HEK293 (cell line): ENCODE results near the gene PPM1N.

ENCODE experiments used
- BCL11B ChIP-seq: fragments of 450-650 bp; formaldehyde crosslinking; IDR thresholded peaks from 2 replicates; pipeline ENCODE4 v1.5.1; 2016; ENCODE audit warnings: low read depth, missing biosample characterization, missing genetic modification characterization
- GLIS1 ChIP-seq: fragments of 450-650 bp; formaldehyde crosslinking; IDR thresholded peaks from 2 replicates; pipeline ENCODE4 v1.5.1; 2016; ENCODE audit warnings: missing biosample characterization, missing genetic modification characterization
- HOXA7 ChIP-seq: sonication (generic); formaldehyde crosslinking; IDR thresholded peaks from 2 replicates; pipeline ENCODE4 v1.8.1; 2022; ENCODE audit warnings: missing genetic modification reagents, borderline replicate concordance
- OVOL3 ChIP-seq: fragments of 450-650 bp; formaldehyde crosslinking; IDR thresholded peaks from 2 replicates; pipeline ENCODE4 v1.5.1; 2016; ENCODE audit warnings: missing biosample characterization, missing genetic modification characterization
- SP7 ChIP-seq: fragments of 450-650 bp; formaldehyde crosslinking; IDR thresholded peaks from 2 replicates; pipeline ENCODE4 v1.5.1; 2016; ENCODE audit warnings: missing biosample characterization, missing genetic modification characterization
- TRIM28 ChIP-seq: IDR thresholded peaks from 2 replicates; pipeline ENCODE4 v1.6.1; 2011; ENCODE audit warnings: low read length, control low read depth, borderline replicate concordance
- YY2 ChIP-seq: fragments of 450-650 bp; formaldehyde crosslinking; IDR thresholded peaks from 2 replicates; pipeline ENCODE4 v1.5.1; 2016; ENCODE audit warnings: missing biosample characterization, missing genetic modification characterization
- ZNF114 ChIP-seq: fragments of 450-650 bp; formaldehyde crosslinking; IDR thresholded peaks from 2 replicates; pipeline ENCODE4 v1.5.0; 2017; ENCODE audit warnings: missing biosample characterization, missing genetic modification characterization
- ZNF132 ChIP-seq: fragments of 450-650 bp; formaldehyde crosslinking; IDR thresholded peaks from 2 replicates; pipeline ENCODE4 v1.5.1; 2017; ENCODE audit warnings: missing biosample characterization, missing genetic modification characterization, borderline replicate concordance
- ZNF140 ChIP-seq: fragments of 450-650 bp; formaldehyde crosslinking; IDR thresholded peaks from 2 replicates; pipeline ENCODE4 v1.5.1; 2016; ENCODE audit warnings: missing biosample characterization, missing genetic modification characterization
- ZNF175 ChIP-seq: fragments of 450-650 bp; formaldehyde crosslinking; IDR thresholded peaks from 2 replicates; pipeline ENCODE4 v1.5.1; 2016; ENCODE audit warnings: missing biosample characterization, missing genetic modification characterization
- ZNF211 ChIP-seq: fragments of 450-650 bp; formaldehyde crosslinking; IDR thresholded peaks from 2 replicates; pipeline ENCODE4 v1.5.1; 2016; ENCODE audit warnings: low read depth, missing biosample characterization, missing genetic modification characterization
- ZNF335 ChIP-seq: fragments of 450-650 bp; formaldehyde crosslinking; conservative IDR thresholded peaks from 2 replicates; pipeline ENCODE4 v1.5.1; 2016; ENCODE audit warnings: missing biosample characterization, missing genetic modification characterization
- ZNF341 ChIP-seq: fragments of 450-650 bp; formaldehyde crosslinking; IDR thresholded peaks from 2 replicates; pipeline ENCODE4; 2016; ENCODE audit warnings: low read depth, missing biosample characterization, missing genetic modification characterization
- ZNF366 ChIP-seq: fragments of 450-650 bp; formaldehyde crosslinking; conservative IDR thresholded peaks from 2 replicates; pipeline ENCODE4 v1.5.1; 2016; ENCODE audit warnings: missing biosample characterization, missing genetic modification characterization
- ZNF404 ChIP-seq: fragments of 450-650 bp; formaldehyde crosslinking; IDR thresholded peaks from 2 replicates; pipeline ENCODE4 v1.5.1; 2017; ENCODE audit warnings: missing biosample characterization, missing genetic modification characterization
- ZNF48 ChIP-seq: fragments of 450-650 bp; formaldehyde crosslinking; IDR thresholded peaks from 2 replicates; pipeline ENCODE4 v1.5.1; 2016; ENCODE audit warnings: missing biosample characterization, missing genetic modification characterization
- ZNF529 ChIP-seq: fragments of 450-650 bp; formaldehyde crosslinking; IDR thresholded peaks from 2 replicates; pipeline ENCODE4 v1.5.1; 2017; ENCODE audit warnings: missing genetic modification characterization, missing biosample characterization; ENCODE audit not compliant: insufficient replicate concordance
- ZNF544 ChIP-seq: fragments of 450-650 bp; formaldehyde crosslinking; IDR thresholded peaks from 2 replicates; pipeline ENCODE4 v1.5.0; 2017; ENCODE audit warnings: missing biosample characterization, missing genetic modification characterization
- ZNF600 ChIP-seq: fragments of 450-650 bp; formaldehyde crosslinking; IDR thresholded peaks from 2 replicates; pipeline ENCODE4 v1.5.1; 2016; ENCODE audit warnings: missing biosample characterization, missing genetic modification characterization
- ZNF621 ChIP-seq: fragments of 450-650 bp; formaldehyde crosslinking; IDR thresholded peaks from 2 replicates; pipeline ENCODE4 v1.5.1; 2017; ENCODE audit warnings: missing biosample characterization, missing genetic modification characterization
- ZNF658 ChIP-seq: fragments of 450-650 bp; formaldehyde crosslinking; IDR thresholded peaks from 2 replicates; pipeline ENCODE4; 2016; ENCODE audit warnings: missing biosample characterization, missing genetic modification characterization
- ZNF776 ChIP-seq: fragments of 450-650 bp; formaldehyde crosslinking; IDR thresholded peaks from 2 replicates; pipeline ENCODE4 v1.5.0; 2017; ENCODE audit warnings: missing biosample characterization, missing genetic modification characterization, borderline replicate concordance
- ZSCAN30 ChIP-seq: fragments of 450-650 bp; IDR thresholded peaks from 2 replicates; pipeline ENCODE4 v1.5.1; 2018; ENCODE audit warnings: missing biosample characterization, mild to moderate bottlenecking, missing genetic modification characterization, moderate library complexity
- TF ChIP-seq, protein P1 (sequence below): fragments of 450-650 bp; formaldehyde crosslinking; IDR thresholded peaks from 2 replicates; pipeline ENCODE4 v1.5.1; 2016; ENCODE audit warnings: missing biosample characterization, missing genetic modification characterization, borderline replicate concordance
- TF ChIP-seq, protein P2 (sequence below): fragments of 450-650 bp; formaldehyde crosslinking; IDR thresholded peaks from 2 replicates; pipeline ENCODE4 v1.5.1; 2016; ENCODE audit warnings: missing biosample characterization, missing genetic modification characterization
- TF ChIP-seq, protein P3 (sequence below): fragments of 450-650 bp; formaldehyde crosslinking; IDR thresholded peaks from 2 replicates; pipeline ENCODE4 v1.5.1; 2016; ENCODE audit warnings: missing biosample characterization, missing genetic modification characterization
- TF ChIP-seq, protein P4 (sequence below): fragments of 450-650 bp; formaldehyde crosslinking; IDR thresholded peaks from 2 replicates; pipeline ENCODE4 v1.5.1; 2016; ENCODE audit warnings: missing biosample characterization, missing genetic modification characterization
- TF ChIP-seq, protein P5 (sequence below): fragments of 450-650 bp; formaldehyde crosslinking; IDR thresholded peaks from 2 replicates; pipeline ENCODE4 v1.5.1; 2016; ENCODE audit warnings: missing biosample characterization, missing genetic modification characterization

The PPM1N gene

DNA sequence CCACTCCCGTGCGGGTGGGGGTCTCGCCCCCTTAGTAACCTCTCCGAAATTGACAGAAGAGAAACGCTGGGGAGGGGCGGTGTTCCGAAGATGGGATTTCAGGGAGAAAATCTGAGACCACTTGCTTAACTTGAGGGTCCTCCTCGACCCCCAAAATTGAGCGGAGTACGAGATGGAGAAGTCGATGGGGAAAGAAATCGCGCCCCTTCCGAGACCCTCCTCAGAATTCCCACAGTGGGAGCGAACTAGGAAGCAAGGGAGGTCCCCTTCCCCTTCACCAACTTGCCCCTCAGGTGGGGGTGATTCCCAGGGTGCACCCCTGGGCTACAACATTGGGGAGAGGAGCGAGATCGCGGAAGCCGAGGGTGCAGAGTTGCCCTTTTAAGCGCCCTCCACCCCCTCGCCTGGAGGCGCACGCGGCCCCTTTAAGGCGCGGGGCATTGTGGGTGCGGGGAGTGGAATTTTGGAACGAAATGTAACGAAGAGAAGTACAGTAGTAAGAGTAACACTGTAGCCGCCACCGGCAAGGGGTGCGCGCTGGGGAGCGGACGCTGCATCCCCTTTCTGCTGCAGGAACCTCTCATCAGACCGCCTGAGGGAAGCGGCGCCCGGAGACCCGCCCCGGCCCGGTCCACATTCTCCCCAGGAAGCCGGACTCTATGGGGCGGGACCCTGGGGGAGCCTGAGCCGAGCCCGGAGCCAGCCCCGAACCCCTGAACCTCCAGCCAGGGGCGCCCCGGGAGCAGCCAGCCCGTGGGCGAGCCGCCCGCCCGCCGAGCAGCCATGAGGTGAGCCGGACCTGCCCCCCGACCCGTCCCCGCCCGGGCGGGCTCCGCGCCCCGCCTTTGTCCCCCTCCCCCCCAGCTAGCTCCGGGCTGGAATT lies 9.0 kb downstream of the PPM1N start, which contains the start of gene VASP (continued):
- TF ChIP-seq, protein P1, sequence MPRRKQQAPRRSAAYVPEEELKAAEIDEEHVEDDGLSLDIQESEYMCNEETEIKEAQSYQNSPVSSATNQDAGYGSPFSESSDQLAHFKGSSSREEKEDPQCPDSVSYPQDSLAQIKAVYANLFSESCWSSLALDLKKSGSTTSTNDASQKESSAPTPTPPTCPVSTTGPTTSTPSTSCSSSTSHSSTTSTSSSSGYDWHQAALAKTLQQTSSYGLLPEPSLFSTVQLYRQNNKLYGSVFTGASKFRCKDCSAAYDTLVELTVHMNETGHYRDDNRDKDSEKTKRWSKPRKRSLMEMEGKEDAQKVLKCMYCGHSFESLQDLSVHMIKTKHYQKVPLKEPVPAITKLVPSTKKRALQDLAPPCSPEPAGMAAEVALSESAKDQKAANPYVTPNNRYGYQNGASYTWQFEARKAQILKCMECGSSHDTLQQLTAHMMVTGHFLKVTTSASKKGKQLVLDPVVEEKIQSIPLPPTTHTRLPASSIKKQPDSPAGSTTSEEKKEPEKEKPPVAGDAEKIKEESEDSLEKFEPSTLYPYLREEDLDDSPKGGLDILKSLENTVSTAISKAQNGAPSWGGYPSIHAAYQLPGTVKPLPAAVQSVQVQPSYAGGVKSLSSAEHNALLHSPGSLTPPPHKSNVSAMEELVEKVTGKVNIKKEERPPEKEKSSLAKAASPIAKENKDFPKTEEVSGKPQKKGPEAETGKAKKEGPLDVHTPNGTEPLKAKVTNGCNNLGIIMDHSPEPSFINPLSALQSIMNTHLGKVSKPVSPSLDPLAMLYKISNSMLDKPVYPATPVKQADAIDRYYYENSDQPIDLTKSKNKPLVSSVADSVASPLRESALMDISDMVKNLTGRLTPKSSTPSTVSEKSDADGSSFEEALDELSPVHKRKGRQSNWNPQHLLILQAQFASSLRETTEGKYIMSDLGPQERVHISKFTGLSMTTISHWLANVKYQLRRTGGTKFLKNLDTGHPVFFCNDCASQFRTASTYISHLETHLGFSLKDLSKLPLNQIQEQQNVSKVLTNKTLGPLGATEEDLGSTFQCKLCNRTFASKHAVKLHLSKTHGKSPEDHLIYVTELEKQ (tag by site-specific recombination): no peak
- TF ChIP-seq OVOL3 (tag by site-specific recombination) (no peak), ZNF335 (tag by site-specific recombination) (peak; percentile 63), ZNF211 (no peak), ZNF529 (tag by site-specific recombination) (no peak), SP7 (tag by site-specific recombination) (peak; percentile 19; the same call in 1 of the 2 replicates), ZNF544 (no peak), ZNF175 (no peak), ZNF140 (no peak), TRIM28 (no peak), BCL11B (tag by site-specific recombination) (no peak), ZNF114 (no peak), YY2 (tag by site-specific recombination) (no peak), ZNF658 (tag by site-specific recombination) (no peak), ZSCAN30 (tag by site-specific recombination) (peak; percentile 29; the same call in 1 of the 2 replicates), ZNF48 (no peak), ZNF341 (tag by site-specific recombination) (no peak), ZNF132 (no peak), GLIS1 (0 out of 2 replicates have a peak, but pooled peaks have one; percentile 37), ZNF366 (tag by site-specific recombination) (no peak), ZNF600 (no peak), HOXA7 (no peak), ZNF776 (no peak), ZNF404 (tag by site-specific recombination) (no peak), ZNF621 (tag by site-specific recombination) (no peak)
- TF ChIP-seq, protein P2, sequence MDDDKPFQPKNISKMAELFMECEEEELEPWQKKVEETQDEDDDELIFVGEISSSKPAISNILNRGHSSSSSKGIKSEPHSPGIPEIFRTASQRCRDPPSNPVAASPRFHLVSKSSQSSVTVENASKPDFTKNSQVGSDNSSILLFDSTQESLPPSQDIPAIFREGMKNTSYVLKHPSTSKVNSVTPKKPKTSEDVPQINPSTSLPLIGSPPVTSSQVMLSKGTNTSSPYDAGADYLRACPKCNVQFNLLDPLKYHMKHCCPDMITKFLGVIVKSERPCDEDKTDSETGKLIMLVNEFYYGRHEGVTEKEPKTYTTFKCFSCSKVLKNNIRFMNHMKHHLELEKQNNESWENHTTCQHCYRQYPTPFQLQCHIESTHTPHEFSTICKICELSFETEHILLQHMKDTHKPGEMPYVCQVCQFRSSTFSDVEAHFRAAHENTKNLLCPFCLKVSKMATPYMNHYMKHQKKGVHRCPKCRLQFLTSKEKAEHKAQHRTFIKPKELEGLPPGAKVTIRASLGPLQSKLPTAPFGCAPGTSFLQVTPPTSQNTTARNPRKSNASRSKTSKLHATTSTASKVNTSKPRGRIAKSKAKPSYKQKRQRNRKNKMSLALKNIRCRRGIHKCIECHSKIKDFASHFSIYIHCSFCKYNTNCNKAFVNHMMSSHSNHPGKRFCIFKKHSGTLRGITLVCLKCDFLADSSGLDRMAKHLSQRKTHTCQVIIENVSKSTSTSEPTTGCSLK (tag by site-specific recombination): no peak
- TF ChIP-seq, protein P3, sequence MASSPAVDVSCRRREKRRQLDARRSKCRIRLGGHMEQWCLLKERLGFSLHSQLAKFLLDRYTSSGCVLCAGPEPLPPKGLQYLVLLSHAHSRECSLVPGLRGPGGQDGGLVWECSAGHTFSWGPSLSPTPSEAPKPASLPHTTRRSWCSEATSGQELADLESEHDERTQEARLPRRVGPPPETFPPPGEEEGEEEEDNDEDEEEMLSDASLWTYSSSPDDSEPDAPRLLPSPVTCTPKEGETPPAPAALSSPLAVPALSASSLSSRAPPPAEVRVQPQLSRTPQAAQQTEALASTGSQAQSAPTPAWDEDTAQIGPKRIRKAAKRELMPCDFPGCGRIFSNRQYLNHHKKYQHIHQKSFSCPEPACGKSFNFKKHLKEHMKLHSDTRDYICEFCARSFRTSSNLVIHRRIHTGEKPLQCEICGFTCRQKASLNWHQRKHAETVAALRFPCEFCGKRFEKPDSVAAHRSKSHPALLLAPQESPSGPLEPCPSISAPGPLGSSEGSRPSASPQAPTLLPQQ: peak; percentile 100
- TF ChIP-seq, protein P4, sequence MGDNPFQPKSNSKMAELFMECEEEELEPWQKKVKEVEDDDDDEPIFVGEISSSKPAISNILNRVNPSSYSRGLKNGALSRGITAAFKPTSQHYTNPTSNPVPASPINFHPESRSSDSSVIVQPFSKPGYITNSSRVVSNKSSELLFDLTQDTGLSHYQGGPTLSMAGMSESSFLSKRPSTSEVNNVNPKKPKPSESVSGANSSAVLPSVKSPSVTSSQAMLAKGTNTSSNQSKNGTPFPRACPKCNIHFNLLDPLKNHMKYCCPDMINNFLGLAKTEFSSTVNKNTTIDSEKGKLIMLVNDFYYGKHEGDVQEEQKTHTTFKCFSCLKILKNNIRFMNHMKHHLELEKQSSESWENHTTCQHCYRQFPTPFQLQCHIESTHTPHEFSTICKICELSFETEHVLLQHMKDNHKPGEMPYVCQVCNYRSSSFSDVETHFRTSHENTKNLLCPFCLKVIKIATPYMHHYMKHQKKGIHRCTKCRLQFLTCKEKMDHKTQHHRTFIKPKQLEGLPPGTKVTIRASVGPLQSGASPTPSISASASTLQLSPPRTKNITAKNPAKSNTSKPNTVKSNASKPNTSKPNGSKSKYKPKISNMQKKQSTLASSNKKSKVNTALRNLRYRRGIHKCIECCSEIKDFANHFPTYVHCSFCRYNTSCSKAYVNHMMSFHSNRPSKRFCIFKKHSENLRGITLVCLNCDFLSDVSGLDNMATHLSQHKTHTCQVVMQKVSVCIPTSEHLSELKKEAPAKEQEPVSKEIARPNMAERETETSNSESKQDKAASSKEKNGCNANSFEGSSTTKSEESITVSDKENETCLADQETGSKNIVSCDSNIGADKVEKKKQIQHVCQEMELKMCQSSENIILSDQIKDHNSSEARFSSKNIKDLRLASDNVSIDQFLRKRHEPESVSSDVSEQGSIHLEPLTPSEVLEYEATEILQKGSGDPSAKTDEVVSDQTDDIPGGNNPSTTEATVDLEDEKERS: no peak
- TF ChIP-seq, protein P5, sequence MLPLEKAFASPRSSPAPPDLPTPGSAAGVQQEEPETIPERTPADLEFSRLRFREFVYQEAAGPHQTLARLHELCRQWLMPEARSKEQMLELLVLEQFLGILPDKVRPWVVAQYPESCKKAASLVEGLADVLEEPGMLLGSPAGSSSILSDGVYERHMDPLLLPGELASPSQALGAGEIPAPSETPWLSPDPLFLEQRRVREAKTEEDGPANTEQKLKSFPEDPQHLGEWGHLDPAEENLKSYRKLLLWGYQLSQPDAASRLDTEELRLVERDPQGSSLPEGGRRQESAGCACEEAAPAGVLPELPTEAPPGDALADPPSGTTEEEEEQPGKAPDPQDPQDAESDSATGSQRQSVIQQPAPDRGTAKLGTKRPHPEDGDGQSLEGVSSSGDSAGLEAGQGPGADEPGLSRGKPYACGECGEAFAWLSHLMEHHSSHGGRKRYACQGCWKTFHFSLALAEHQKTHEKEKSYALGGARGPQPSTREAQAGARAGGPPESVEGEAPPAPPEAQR (tag by site-specific recombination): no peak
